ENCODE data around the gene MR1.

The MR1 gene

DNA sequence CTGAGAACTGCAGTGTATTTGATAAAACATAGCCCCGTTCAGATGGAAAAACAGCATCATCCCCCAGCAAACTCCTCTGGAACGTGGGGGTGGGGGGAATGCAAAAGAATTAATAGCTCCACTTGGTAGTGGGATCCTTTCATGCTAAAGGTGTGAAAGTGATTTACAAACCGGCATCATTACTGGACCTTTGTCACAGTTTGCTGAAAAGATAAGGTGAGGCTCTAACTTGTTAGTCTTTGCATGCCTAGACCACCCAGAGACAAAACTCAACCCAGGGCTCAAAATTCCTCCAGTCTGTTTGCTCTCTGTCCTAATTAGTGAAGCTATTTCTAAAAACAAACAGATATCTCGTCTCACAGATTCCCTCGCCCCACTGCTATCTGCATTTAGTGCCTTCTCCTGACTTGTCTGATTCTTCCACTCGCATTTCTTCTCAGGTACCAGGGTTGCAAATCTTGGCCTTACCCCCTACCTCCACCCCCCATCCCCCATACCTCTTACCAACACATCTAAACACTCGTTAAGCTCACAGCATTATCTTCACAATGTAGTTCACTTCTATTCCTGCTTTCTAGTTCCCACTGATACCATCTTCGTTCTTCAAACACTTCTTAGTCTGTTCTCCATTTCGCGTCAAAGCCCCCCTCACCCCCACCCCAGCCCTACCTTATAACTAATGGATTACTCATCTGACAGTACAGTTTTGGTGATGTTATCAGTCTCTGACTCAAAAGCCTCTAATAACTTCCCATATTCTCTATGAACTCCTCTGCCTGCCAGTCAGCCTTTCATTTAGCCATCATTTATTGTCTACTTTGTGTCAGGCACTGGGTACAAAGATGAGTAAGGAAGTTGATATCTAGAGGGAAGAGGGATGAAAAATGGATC lies 66.5 kb downstream of the MR1 start (continued):
- TF ChIP-seq, protein P1, sequence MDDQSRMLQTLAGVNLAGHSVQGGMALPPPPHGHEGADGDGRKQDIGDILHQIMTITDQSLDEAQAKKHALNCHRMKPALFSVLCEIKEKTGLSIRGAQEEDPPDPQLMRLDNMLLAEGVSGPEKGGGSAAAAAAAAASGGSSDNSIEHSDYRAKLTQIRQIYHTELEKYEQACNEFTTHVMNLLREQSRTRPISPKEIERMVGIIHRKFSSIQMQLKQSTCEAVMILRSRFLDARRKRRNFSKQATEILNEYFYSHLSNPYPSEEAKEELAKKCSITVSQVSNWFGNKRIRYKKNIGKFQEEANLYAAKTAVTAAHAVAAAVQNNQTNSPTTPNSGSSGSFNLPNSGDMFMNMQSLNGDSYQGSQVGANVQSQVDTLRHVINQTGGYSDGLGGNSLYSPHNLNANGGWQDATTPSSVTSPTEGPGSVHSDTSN (CRISPR knock-in tag; IDR thresholded peaks at IDR 0.05): no peak
- TF ChIP-seq FEZF1 (tag by site-specific recombination; IDR thresholded peaks at IDR 0.05) (peak; percentile 84), GLI2 (tag by site-specific recombination; IDR thresholded peaks at IDR 0.05; ENCODE audit: borderline replicate concordance, low read depth) (peak; percentile 48; the same call in 1 of the 2 replicates), ZNF169 (tag by site-specific recombination; IDR thresholded peaks at IDR 0.05) (no peak), TCF7L2 (IDR thresholded peaks at IDR 0.05; ENCODE audit: borderline replicate concordance, low read depth, low read length) (peak; percentile 80), REPIN1 (tag by site-specific recombination; IDR thresholded peaks at IDR 0.05; ENCODE audit: low read depth) (no peak), KLF8 (tag by site-specific recombination; IDR thresholded peaks at IDR 0.05) (no peak), ZNF214 (tag by site-specific recombination; IDR thresholded peaks at IDR 0.05; ENCODE audit: borderline replicate concordance) (no peak), ZSCAN16 (tag by site-specific recombination; IDR thresholded peaks at IDR 0.05) (0 out of 2 replicates have a peak, but pooled peaks have one; percentile 13), ZNF629 (tag by site-specific recombination; IDR thresholded peaks at IDR 0.05) (0 out of 2 replicates have a peak, but pooled peaks have one; percentile 10), ZNF585B (tag by site-specific recombination; IDR thresholded peaks at IDR 0.05) (no peak), SETDB1 (IDR thresholded peaks at IDR 0.05; ENCODE audit: insufficient read length, low read length) (no peak), ZSCAN23 (tag by site-specific recombination; IDR thresholded peaks at IDR 0.05) (no peak), ZNF664 (tag by site-specific recombination; IDR thresholded peaks at IDR 0.05) (0 out of 2 replicates have a peak, but pooled peaks have one; percentile 3), ZNF335 (tag by site-specific recombination; conservative IDR thresholded peaks at IDR 0.05) (peak; percentile 13; the same call in 1 of the 2 replicates), KLF7 (tag by site-specific recombination; IDR thresholded peaks at IDR 0.05; ENCODE audit: borderline replicate concordance) (no peak), ZIC2 (tag by site-specific recombination; IDR thresholded peaks at IDR 0.05) (peak; percentile 5; the same call in 1 of the 2 replicates), ZNF76 (tag by site-specific recombination; IDR thresholded peaks at IDR 0.05; ENCODE audit: borderline replicate concordance, low read depth) (no peak), ZNF843 (tag by site-specific recombination; IDR thresholded peaks at IDR 0.05) (0 out of 2 replicates have a peak, but pooled peaks have one; percentile 33), ZNF23 (tag by site-specific recombination; IDR thresholded peaks at IDR 0.05; ENCODE audit: borderline replicate concordance) (no peak), ZNF302 (tag by site-specific recombination; IDR thresholded peaks at IDR 0.05; ENCODE audit: low read depth) (no peak), ZNF596 (tag by site-specific recombination; IDR thresholded peaks at IDR 0.05) (peak; percentile 20; the same call in 1 of the 2 replicates), ZNF501 (tag by site-specific recombination; IDR thresholded peaks at IDR 0.05) (no peak), ZNF530 (tag by site-specific recombination; IDR thresholded peaks at IDR 0.05; ENCODE audit: low read depth) (no peak), ZNF707 (tag by site-specific recombination; IDR thresholded peaks at IDR 0.05) (no peak)
- TF ChIP-seq, protein P2, sequence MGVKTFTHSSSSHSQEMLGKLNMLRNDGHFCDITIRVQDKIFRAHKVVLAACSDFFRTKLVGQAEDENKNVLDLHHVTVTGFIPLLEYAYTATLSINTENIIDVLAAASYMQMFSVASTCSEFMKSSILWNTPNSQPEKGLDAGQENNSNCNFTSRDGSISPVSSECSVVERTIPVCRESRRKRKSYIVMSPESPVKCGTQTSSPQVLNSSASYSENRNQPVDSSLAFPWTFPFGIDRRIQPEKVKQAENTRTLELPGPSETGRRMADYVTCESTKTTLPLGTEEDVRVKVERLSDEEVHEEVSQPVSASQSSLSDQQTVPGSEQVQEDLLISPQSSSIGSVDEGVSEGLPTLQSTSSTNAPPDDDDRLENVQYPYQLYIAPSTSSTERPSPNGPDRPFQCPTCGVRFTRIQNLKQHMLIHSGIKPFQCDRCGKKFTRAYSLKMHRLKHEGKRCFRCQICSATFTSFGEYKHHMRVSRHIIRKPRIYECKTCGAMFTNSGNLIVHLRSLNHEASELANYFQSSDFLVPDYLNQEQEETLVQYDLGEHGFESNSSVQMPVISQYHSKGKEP (tag by site-specific recombination; IDR thresholded peaks at IDR 0.05): peak; percentile 59
- TF ChIP-seq, protein P3, sequence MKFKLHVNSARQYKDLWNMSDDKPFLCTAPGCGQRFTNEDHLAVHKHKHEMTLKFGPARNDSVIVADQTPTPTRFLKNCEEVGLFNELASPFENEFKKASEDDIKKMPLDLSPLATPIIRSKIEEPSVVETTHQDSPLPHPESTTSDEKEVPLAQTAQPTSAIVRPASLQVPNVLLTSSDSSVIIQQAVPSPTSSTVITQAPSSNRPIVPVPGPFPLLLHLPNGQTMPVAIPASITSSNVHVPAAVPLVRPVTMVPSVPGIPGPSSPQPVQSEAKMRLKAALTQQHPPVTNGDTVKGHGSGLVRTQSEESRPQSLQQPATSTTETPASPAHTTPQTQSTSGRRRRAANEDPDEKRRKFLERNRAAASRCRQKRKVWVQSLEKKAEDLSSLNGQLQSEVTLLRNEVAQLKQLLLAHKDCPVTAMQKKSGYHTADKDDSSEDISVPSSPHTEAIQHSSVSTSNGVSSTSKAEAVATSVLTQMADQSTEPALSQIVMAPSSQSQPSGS (tag by site-specific recombination; IDR thresholded peaks at IDR 0.05; ENCODE audit: low read depth): no peak
- TF ChIP-seq, protein P4, sequence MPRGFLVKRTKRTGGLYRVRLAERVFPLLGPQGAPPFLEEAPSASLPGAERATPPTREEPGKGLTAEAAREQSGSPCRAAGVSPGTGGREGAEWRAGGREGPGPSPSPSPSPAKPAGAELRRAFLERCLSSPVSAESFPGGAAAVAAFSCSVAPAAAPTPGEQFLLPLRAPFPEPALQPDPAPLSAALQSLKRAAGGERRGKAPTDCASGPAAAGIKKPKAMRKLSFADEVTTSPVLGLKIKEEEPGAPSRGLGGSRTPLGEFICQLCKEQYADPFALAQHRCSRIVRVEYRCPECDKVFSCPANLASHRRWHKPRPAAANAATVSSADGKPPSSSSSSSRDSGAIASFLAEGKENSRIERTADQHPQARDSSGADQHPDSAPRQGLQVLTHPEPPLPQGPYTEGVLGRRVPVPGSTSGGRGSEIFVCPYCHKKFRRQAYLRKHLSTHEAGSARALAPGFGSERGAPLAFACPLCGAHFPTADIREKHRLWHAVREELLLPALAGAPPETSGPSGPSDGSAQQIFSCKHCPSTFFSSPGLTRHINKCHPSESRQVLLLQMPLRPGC (tag by site-specific recombination; IDR thresholded peaks at IDR 0.05): peak; percentile 57
- TF ChIP-seq, protein P5, sequence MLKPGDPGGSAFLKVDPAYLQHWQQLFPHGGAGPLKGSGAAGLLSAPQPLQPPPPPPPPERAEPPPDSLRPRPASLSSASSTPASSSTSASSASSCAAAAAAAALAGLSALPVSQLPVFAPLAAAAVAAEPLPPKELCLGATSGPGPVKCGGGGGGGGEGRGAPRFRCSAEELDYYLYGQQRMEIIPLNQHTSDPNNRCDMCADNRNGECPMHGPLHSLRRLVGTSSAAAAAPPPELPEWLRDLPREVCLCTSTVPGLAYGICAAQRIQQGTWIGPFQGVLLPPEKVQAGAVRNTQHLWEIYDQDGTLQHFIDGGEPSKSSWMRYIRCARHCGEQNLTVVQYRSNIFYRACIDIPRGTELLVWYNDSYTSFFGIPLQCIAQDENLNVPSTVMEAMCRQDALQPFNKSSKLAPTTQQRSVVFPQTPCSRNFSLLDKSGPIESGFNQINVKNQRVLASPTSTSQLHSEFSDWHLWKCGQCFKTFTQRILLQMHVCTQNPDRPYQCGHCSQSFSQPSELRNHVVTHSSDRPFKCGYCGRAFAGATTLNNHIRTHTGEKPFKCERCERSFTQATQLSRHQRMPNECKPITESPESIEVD (tag by site-specific recombination; IDR thresholded peaks at IDR 0.05): no peak; the same call in 1 of the 2 replicates

Measured in HEK293 (cell line).